ENCODE measurements around the gene PZP. TPM values are rescaled to one million over a fixed set of nuclear protein-coding genes. Genes with fewer than 3 reads are reported as not detected.

PZP gene
- total RNA-seq, 1 donor from 2014 or later, result under 0.01 TPM

GRCh38 chr12:9104767-9105423 lies 103.3 kb downstream of the PZP start:
- DNase-seq (ENCODE audit: low read depth in 2 of 2), result no peak

- DNase-seq (ENCODE audit: low read depth in 2 of 2), result no peak
Observed at GRCh38 chr12:9104087-9104486, 104.1 kb downstream of the PZP start.

- no peak for DNase-seq (ENCODE audit: low read depth in 2 of 2)
Observed at GRCh38 chr12:9103050-9103849, 104.9 kb downstream of the PZP start.

- DNase-seq (ENCODE audit: low read depth in 2 of 2), result no peak
Observed at GRCh38 chr12:9101018-9101687, 107.0 kb downstream of the PZP start.

GRCh38 chr12:9099552-9100190 lies 108.5 kb downstream of the PZP start:
- DNase-seq (ENCODE audit: low read depth in 2 of 2), result no peak

Other genes starting within 250 kb of the PZP start
- gene KLRG1, start 218.8 kb downstream of the PZP start, total RNA-seq, result 0.20 and 0.22 TPM in 2 replicates
- 3.8 and 19.0 TPM in 2 replicates for gene A2M, start 92.5 kb downstream of the PZP start, total RNA-seq